ENCODE measurements around the gene MMP24.

- TF ChIP-seq CTCF (IDR thresholded peaks at IDR 0.05 in 8 of 11, conservative IDR thresholded peaks at IDR 0.05 in 3 of 11) = no peak
- no peak for TF ChIP-seq POLR2AphosphoS5 (IDR thresholded peaks at IDR 0.05)
- no peak for TF ChIP-seq POLR2A (IDR thresholded peaks at IDR 0.05)
Measured at GRCh38 chr20:35318502-35319157, 92.1 kb downstream of the MMP24 start.

All from spleen (tissue), 7 donors.